ENCODE results near the gene COX7A2L. TPM values are rescaled to one million over a fixed set of nuclear protein-coding genes. Genes with fewer than 3 reads are reported as not detected.

COX7A2L gene
- total and polyA plus RNA-seq, 10 of the 15 experiments (the other 5 are each of a cell fraction or from before 2014, with no cell fraction given), result 134 to 532 (median 222) TPM

GRCh38 chr2:42339191-42339912 is 21.7 kb downstream of the COX7A2L start:
- no peak overlapping the region for H2AFZ ChIP-seq (ENCODE audit: control insufficient read depth, low read depth, low read length)
- H3K27ac ChIP-seq (ENCODE audit: control insufficient read depth, insufficient read depth), result no peak overlapping the region
- H3K36me3 ChIP-seq (ENCODE audit: control insufficient read depth in 2 of 2, insufficient read depth in 2 of 2, low read length in 1 of 2), result peaks cover 4 to 12% of the 10 kb centered on the region in 2 experiments; a peak in 3 of 4 replicates
- H3K9me3 ChIP-seq (replicated peaks; ENCODE audit: control insufficient read depth, insufficient read depth, low read length), result no peaks in the 10 kb centered on the region
- H3K4me1 ChIP-seq (ENCODE audit: control insufficient read depth, insufficient read depth, low read length), result no peaks in the 10 kb centered on the region
- H4K20me1 ChIP-seq (ENCODE audit: control insufficient read depth, insufficient read depth), result no peaks in the 10 kb centered on the region
- FAIRE-seq, result no peak
- intact Hi-C loops (cut with micrococcal nuclease; ENCODE audit: unreplicated experiment) (no loop called here), in situ Hi-C loops (cut with MboI) (loop anchor here (10.0 kb wide), 1 partner anchor 465 kb away; no protein-coding TSS in a partner anchor)
- ChIA-PET POLR2A (no interaction called here), SMC1A (ENCODE audit: uncharacterized antibody, unreplicated experiment) (no interaction called here), CTCF (interaction anchor here (0.6 kb wide), 1 partner anchor 670 kb away, joined by 4 read pairs; no protein-coding TSS in a partner anchor), RAD21 (ENCODE audit: unreplicated experiment) (no interaction called here)
- BruUV-seq (replicated peaks), result no TSS peak
- H3K4me3 ChIP-seq, result no peak overlapping the region
- no peak for TF ChIP-seq SIN3A (IDR thresholded peaks at IDR 0.05; ENCODE audit: low read depth, low read length)
- no peak for TF ChIP-seq TBL1XR1 (IDR thresholded peaks at IDR 0.05; ENCODE audit: low read depth, low read length)
- 0 out of 2 replicates have a peak, but pooled peaks have one; percentile 3 for TF ChIP-seq POLR2AphosphoS5 (IDR thresholded peaks at IDR 0.05; ENCODE audit: low read length)
- TF ChIP-seq NRF1 (conservative IDR thresholded peaks at IDR 0.05; ENCODE audit: low read depth, low read length), result no peak
- TF ChIP-seq SREBF2 (IDR thresholded peaks at IDR 0.05; ENCODE audit: low read length), result no peak
- peak; percentile 43 for ATAC-seq
- H3K79me2 ChIP-seq (ENCODE audit: control insufficient read depth, insufficient read depth, low read length), result no peaks in the 10 kb centered on the region; the same call in 1 of the 2 replicates
- H3K27me3 ChIP-seq (replicated peaks in 1 of 2; ENCODE audit: control insufficient read depth in 2 of 2, insufficient read depth in 2 of 2, low read length in 1 of 2), result no peaks in the 10 kb centered on the region
- WGBS (ENCODE audit: insufficient coverage, insufficient replicate concordance, low lambda C conversion rate, missing lambda C conversion rate), result 87% methylated on average over 21 of the region's 21 CpGs
- no peak overlapping the region for H3K4me2 ChIP-seq (ENCODE audit: control insufficient read depth, insufficient read depth)
- no peak overlapping the region for H3K9ac ChIP-seq (ENCODE audit: control insufficient read depth, insufficient read depth, low read length)
- no peak for DNase-seq (ENCODE audit: low read depth, low spot score)

- Histone ChIP-seq H2AFZ (ENCODE audit: control insufficient read depth, low read depth, low read length) (no peak overlapping the region), H3K27ac (ENCODE audit: control insufficient read depth, insufficient read depth) (no peak overlapping the region), H3K79me2 (ENCODE audit: control insufficient read depth, insufficient read depth, low read length) (no peaks in the 10 kb centered on the region; the same call in 1 of the 2 replicates), H3K4me2 (ENCODE audit: control insufficient read depth, insufficient read depth) (no peak overlapping the region), H3K27me3 (replicated peaks in 1 of 2; ENCODE audit: control insufficient read depth in 2 of 2, insufficient read depth in 2 of 2, low read length in 1 of 2) (no peaks in the 10 kb centered on the region), H4K20me1 (ENCODE audit: control insufficient read depth, insufficient read depth) (no peaks in the 10 kb centered on the region), H3K36me3 (ENCODE audit: control insufficient read depth in 2 of 2, insufficient read depth in 2 of 2, low read length in 1 of 2) (peaks cover 4 to 13% of the 10 kb centered on the region in 2 experiments; a peak in 3 of 4 replicates), H3K4me3 (no peak overlapping the region), H3K9me3 (replicated peaks; ENCODE audit: control insufficient read depth, insufficient read depth, low read length) (no peaks in the 10 kb centered on the region), H3K9ac (ENCODE audit: control insufficient read depth, insufficient read depth, low read length) (no peak overlapping the region), H3K4me1 (ENCODE audit: control insufficient read depth, insufficient read depth, low read length) (no peaks in the 10 kb centered on the region)
- ChIA-PET POLR2A (no interaction called here), RAD21 (ENCODE audit: unreplicated experiment) (no interaction called here), CTCF (interaction anchor here (0.6 kb wide), 1 partner anchor 669 kb away, joined by 4 read pairs; no protein-coding TSS in a partner anchor), SMC1A (ENCODE audit: uncharacterized antibody, unreplicated experiment) (no interaction called here)
- no peak for TF ChIP-seq MXI1 (IDR thresholded peaks at IDR 0.05; ENCODE audit: low read depth, low read length)
- 0 out of 2 replicates have a peak, but pooled peaks have one; percentile 7 for TF ChIP-seq POLR2AphosphoS5 (IDR thresholded peaks at IDR 0.05; ENCODE audit: low read length)
- no peak for ATAC-seq
- 95% methylated on average over 13 of the region's 13 CpGs for WGBS (ENCODE audit: insufficient coverage, insufficient replicate concordance, low lambda C conversion rate, missing lambda C conversion rate)
- no peak for FAIRE-seq
- intact Hi-C loops (cut with micrococcal nuclease; ENCODE audit: unreplicated experiment), result no loop called here
- BruUV-seq (replicated peaks), result no TSS peak
- DNase-seq (ENCODE audit: low read depth, low spot score), result no peak
- in situ Hi-C loops (cut with MboI), result loop anchor here (10.0 kb wide), 1 partner anchor 464 kb away; no protein-coding TSS in a partner anchor
Observed at GRCh38 chr2:42338567-42339190, 22.3 kb downstream of the COX7A2L start.

All from GM12878 (cell line).